GM19328 (cell line): Measurements from ENCODE around the gene TTC23.

Source experiments
- ATAC-seq: cut with Tn5 transposase; IDR thresholded peaks from one replicate; pipeline ENCODE4 v1.9.1; 2021; ENCODE audit warnings: mild to moderate bottlenecking, moderate library complexity; ENCODE audit not compliant: unreplicated experiment

TTC23 gene

DNA sequence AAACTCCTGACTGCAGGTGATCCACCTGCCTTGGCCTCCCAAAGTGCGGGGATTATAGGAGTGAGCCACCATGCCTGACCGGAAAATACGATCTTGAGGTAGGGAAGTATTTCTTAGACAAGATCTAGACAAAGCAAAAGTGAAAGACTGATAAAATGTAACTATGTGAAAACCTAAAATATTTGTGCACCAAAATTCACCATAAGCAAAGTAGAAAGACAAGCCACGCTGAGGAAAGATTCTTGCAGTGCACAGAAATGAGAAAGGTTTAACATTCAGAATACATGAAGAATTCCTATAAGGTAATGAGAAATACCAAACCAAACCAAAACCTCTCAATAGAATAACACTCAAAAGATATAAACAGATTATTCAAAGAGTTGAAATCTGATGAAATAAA is 108.8 kb downstream of the TTC23 start:
- ATAC-seq = no peak

DNA sequence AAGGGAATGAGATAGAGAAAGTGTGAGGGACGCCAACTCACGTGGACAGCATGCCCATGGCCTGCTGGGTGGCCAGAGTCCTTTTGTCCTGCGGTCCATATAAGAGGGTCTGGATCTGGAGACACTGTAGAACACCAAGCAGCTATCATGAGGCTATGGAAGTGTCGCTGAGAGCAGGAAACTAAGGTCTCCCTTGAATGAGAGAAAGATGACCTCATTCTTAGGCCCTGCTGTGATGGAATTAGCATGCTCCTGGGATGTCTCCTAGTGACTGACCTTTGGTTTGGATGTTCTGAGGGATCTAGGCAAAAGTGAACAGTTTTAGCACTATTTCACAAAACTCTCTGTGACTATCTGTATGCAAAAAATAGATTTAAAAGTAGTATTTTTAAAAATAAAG is 110.1 kb downstream of the TTC23 start:
- ATAC-seq = no peak

DNA sequence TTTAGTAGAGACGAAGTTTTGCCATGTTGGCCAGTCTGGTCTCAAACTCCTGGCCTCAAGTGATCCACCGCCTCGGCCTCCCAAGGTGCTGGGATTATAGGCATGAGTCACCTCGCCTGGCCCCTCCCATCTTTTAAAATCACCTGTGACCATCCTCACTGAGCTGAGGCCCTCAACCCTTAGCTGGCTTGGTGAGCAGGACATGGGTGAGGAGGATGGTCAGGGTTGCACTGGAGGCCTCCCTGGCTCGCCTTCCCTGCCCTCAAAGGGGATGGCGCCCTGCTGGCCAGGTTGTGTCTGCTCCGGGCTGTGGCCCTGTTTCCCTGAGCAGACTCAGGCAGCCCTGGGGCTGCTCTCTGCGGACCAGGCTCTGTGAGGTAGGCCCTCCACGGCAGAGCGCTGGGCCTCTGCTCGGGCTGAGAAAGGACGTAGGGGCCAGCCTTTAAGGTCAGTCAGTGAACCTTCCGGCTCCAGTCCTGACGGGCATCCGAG is 110.8 kb downstream of the TTC23 start:
- no peak for ATAC-seq

DNA sequence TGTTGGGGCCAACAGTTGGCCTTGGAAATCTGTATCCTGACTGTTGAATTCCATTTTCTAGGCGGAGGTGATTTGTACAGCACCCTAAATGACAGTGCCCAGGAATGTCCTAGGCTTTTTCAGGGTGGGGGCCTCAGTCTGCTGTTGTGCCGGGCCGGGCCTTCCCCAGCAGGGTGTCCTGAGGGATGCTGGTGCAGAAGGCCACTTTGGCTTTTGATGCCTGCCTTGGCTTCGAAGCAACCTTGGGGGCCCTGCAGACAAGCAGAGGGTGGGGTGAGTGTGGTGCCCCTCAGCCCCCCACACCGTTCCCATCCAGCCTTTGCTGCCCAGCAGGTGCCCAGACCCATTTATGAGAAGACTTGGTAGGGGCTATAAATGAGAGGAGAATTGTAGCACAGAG is 111.5 kb downstream of the TTC23 start:
- ATAC-seq = no peak

DNA sequence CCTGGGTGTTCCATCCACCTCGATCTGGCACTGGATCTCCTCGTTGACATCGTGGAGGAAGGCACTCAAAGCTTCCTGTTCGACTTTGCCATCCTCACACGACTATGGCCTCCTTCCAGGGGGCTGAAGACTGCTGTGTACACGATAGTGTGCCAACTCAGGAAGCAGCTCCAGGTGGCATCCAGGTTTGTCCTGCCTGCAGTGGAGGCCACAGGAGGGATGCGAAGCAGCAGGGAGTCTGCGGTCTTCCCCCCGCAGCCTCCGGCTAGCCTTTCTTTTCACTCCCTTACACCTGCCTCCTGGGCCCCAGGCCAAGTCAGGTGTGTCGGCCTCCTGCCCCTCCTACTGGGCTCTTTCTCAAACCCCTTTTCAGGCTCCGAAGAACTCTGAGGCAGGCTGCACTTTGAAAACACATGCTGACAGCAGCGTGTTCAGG is 112.3 kb downstream of the TTC23 start:
- ATAC-seq = no peak

DNA sequence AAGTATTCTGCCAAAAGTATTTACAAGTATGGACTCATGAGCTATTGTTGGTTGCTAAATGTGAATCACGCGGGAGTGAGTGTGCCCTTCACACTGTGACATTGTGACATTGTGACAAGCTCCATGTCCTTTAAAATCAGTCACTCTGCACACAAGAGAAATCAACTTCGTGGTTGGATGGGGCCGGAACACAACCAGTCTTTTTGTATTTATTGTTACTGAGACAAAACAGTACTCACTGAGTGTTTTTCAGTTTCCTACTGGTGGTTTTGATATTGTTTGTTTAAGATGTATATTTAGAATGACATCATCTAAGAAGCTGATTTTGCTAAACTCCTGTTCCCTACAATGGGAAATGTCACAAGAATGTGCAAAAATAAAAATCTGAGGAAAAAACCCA is 114.2 kb downstream of the TTC23 start:
- ATAC-seq = peak; percentile 69

DNA sequence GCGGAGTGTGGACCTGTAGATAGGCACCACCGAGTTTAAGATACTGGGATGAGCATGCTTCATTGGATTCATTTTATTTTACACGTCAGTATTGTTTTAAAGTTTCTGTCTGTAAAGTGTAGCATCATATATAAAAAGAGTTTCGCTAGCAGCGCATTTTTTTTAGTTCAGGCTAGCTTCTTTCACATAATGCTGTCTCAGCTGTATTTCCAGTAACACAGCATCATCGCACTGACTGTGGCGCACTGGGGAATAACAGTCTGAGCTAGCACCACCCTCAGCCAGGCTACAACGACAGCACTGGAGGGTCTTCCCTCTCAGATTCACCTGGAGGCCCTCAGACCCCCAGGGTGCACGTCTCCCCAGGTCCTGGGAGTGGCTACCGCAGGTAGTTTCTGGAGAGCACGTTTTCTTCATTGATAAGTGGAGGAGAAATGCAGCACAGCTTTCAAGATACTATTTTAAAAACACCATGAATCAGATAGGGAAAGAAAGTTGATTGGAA is 115.0 kb downstream of the TTC23 start:
- ATAC-seq = no peak

DNA sequence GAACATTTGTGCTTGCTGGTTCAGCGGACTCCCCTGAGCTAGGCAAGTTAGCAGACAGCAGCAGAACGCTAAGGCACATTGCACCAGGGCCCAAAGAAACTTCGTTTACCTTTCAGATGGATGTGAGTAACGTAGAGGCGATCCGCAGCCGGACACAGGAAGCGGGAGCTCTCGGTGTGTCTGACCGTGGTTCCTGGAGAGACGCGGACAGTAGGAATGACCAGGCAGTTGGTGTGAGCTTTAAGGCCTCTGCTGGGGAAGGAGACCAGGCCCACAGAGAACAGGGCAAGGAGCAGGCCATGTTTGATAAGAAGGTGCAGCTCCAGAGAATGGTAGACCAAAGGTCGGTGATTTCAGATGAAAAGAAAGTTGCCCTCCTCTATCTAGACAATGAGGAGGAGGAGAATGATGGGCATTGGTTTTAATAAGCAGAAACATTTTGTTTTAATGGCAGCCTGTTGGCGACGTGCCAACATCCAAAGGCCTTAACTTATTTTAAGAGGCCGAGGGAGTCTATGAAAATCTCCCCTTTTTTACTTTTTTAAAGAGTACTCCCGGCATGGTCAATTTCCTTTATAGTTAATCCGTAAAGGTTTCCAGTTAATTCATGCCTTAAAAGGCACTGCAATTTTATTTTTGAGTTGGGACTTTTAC is 116.6 kb downstream of the TTC23 start:
- no peak for ATAC-seq

DNA sequence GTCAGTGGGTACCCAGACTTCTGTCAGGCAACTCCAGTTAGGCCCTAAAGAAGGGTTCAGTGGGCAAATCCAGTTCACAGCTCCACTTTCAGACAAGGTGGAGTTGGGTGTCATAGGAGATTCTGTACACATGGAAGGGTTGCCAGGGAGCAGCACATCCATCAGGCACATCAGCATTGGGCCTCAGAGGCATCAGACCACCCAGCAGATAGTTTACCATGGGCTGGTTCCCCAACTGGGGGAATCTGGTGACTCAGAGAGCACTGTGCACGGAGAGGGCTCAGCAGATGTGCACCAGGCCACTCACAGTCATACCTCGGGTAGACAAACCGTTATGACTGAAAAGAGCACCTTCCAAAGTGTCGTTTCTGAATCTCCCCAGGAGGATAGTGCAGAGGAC is 117.3 kb downstream of the TTC23 start:
- no peak for ATAC-seq

DNA sequence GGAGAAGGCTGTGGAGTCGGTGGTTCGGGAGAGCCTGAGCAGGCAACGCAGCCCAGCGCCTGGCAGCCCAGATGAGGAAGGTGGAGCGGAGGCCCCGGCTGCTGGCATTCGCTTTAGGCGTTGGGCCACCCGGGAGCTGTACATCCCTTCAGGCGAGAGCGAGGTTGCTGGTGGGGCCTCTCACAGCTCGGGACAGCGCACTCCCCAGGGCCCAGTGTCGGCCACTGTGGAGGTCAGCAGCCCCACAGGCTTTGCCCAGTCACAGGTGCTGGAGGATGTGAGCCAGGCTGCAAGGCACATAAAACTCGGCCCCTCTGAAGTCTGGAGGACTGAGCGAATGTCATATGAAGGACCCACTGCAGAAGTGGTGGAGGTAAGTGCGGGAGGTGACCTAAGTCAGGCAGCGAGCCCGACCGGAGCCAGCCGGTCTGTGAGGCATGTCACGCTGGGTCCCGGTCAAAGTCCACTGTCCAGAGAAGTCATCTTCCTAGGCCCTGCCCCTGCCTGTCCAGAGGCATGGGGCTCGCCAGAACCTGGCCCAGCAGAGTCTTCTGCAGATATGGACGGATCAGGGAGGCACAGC is 117.8 kb downstream of the TTC23 start:
- ATAC-seq = no peak

DNA sequence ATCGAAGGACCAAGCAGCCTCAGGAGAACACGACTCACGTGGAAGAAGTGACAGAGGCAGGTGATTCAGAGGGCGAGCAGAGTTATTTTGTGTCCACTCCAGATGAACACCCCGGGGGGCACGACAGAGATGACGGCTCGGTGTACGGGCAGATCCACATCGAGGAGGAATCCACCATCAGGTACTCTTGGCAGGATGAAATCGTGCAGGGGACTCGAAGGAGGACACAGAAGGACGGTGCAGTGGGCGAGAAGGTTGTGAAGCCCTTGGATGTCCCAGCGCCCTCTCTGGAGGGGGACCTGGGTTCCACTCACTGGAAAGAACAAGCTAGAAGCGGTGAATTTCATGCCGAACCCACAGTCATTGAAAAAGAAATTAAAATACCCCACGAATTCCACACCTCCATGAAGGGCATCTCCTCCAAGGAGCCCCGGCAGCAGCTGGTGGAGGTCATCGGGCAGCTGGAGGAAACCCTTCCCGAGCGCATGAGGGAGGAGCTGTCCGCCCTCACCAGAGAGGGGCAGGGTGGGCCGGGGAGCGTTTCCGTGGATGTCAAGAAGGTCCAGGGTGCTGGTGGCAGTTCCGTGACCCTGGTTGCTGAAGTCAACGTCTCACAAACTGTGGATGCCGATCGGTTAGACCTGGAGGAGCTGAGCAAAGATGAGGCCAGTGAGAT is 118.5 kb downstream of the TTC23 start:
- no peak for ATAC-seq

DNA sequence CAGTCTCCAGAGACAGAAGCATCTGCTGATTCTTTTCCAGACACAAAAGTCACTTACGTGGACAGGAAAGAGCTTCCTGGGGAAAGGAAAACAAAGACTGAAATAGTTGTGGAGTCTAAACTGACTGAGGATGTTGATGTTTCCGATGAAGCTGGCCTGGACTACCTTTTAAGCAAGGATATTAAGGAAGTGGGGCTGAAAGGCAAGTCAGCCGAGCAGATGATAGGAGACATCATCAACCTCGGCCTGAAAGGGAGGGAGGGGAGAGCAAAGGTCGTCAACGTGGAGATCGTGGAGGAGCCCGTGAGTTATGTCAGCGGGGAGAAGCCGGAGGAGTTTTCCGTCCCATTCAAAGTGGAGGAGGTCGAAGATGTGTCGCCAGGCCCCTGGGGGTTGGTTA is 119.1 kb downstream of the TTC23 start:
- no peak for ATAC-seq

DNA sequence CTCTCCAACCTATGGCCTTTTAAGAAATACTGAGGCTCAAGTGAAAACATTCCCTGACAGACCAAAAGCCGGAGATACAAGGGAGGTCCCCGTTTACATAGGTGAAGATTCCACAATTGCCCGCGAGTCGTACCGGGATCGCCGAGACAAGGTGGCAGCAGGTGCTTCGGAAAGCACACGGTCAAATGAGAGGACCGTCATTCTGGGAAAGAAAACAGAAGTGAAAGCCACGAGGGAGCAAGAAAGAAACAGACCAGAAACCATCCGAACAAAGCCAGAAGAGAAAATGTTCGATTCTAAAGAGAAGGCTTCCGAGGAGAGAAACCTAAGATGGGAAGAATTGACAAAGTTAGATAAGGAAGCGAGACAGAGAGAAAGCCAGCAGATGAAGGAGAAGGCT is 119.7 kb downstream of the TTC23 start:
- ATAC-seq = no peak

DNA sequence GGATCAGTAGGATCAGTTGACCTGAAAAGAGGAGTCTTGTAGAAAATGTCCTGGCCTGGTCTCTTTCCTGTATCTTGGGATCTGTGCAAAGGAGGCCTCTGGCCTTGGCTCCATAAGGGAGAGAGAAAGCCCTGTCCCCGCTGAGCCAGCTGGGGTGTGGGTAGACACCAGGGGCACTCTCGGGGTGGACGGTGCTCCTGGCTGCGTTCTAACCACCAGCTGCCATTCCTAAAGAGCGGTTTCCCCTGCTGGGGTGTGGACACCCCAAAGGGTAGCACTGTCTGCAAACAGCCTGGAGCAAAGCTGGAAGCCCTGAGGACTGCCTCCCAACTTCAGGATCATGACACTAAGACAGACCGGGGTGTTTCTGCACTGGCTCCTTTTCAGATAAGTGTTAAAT is 121.0 kb downstream of the TTC23 start:
- ATAC-seq = no peak

DNA sequence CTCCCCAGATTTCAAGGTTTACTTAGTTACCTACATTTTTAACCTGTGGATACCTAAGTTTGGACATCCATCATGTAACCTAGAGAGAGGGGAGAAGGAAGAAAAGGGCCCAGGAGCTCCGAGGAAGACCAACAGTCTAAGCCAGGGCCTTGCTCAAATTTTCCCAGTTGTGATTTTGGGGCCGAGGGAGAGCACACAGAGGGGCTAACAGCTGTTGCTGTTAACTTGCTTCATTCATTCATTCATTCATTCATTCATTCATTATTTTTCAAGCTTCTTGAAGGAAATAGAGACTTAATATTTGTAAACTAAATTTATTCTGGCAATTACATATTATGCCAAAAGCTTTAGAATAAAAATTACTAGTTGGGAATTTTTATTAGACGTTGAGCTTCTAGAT is 121.6 kb downstream of the TTC23 start:
- ATAC-seq = no peak

DNA sequence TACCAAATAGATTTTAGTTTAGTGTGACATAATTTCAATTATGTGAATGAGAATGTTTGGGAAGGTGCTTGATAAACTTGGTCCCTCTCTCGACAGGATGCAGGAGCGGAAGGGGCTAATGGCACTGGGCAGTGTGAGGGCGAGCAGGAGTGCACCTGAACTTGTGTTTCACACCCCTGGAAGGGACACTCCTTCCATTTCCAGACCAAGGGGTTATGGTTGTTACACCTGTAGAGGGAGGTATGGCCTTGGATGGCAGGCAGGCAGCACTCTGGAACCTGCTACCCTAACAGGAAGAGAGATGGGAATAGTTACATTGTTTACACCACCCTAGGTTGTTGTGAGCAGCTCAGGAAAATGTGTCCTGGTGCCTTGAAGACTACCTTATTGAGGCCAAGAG is 122.5 kb downstream of the TTC23 start:
- no peak for ATAC-seq

DNA sequence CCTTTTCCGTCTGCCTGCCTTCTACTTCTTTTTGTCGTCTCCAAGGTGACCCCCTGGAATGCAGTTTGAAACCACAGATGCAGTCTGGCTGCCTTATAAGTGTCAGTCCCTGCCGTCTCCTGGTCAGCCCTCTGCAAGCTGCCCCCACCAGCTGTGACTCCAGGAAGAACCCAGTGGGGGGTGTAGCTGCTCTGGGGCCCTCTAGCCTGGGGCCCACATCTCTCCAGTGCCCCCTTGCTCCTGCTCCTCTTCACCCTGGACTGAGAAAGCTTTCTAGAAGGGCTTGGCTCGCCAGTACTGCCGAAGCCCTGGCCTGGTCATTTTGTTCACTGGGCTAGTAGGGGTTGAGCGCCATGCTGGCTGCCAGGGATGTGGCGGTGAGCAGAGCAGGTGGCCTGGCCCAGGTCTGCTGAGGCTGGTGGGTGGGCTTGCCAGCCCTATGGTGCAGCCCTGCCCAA is 123.2 kb downstream of the TTC23 start:
- no peak for ATAC-seq

DNA sequence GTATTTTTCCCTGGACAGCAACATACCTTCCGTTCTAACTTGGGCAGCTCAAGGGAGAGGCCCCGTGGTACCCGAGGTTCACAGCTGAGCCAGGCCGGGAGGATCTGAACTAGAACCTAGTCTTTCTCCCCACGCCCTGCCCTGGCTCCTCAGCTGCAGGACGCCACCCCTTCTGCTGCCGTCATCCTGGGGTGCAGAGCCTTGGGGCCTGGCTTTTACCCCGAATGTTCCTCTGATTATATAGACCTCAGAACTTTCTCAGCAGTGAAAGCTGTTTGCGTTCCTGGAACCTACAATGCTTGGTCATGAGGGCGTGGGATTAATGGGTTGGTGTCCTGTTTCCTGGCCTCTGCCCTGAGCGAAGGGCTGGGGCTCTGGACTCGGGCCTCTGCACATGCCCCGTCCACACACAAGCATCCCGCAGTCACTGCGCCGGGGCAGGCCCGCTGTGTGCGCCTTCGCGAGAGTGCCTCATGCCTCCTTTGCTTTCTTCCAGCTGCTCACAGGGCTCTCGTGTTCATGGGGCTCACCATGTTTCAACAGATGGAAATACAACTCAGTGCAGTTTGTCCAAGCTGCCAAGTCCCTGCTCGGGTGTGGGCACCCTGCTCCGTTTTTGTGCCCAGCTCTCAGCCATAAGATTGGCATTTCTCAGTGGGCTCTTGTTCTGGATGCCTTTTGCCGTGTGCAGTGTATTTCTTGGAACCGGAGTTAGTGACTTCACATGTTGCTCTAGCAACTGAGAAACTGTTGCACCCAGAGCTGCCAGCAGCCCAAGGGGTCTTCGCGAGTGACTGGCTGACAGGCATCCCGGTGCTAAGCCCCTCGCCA is 124.1 kb downstream of the TTC23 start:
- no peak for ATAC-seq

DNA sequence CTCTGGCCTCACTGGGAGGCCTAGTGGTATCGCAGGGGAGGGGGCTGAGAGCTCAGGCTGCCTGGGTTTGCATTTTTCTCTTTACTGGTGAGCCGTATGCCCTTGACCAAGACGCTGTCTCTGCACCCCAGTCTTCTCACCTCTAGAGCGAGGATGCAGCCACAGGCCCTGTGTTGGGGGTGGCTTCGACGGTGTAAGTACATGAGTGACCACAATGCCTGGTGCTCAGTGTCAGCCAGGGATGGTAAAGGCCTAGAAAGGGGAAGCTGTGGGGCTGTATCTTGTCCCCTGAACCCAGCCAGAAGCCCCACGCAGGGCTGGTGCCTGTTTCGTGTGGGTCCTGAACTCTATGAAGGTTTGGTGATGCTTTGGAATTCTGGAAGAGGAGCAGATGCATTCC is 124.7 kb downstream of the TTC23 start:
- no peak for ATAC-seq

DNA sequence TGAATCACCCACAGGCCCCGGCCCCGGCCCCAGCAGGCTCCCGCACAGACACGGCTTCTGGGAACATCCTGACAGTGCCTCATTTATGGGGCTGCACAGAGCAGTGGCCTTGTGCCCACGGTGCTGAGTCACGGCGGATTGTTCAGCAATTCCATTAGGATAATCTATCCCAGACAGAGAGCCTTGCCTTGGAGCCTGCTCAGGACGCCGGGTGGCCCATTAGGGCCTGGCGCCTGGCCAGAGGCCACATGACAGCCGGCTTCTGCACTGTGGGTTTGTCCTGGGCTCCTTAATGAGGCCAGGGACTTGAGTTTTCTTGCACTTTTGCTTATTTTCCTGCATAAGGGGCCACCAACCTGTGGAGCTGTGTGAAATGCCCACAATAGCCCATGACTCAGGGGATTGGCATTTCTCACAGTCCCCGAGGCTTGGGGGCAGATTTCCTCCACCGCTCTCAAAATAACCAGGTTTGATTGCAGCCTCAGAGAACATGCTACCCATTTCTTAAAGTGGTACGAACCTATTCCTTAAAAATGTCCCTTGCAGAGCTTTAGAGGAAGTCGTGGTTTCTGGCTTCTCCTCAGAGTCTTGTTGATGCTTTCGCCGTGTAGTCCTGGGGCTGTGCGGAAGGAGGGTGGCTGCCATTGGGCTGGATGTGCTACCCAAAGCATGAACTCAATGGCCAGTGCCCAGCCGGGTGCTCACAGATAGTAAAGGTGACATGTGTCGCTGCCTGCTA is 125.5 kb downstream of the TTC23 start:
- no peak for ATAC-seq
